ENCODE data around the gene FOXD3.

DNA sequence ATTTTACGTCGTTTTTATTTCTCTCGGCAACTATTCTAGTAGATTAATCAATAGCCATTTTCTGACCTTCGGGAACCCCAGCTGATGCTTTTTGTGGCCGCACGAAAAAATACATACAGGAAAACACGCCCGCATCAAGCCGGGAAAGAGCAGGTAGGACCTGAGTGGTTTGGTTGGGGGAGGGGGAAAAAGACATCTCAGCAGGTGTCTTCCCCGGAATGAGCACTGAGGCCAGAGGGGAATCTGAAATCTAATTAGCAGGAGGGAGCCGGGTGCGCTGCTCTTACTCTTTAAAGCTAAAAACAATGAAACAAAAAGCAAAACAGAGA, 618 bp upstream of the FOXD3 start:
- TF ChIP-seq, protein P1, sequence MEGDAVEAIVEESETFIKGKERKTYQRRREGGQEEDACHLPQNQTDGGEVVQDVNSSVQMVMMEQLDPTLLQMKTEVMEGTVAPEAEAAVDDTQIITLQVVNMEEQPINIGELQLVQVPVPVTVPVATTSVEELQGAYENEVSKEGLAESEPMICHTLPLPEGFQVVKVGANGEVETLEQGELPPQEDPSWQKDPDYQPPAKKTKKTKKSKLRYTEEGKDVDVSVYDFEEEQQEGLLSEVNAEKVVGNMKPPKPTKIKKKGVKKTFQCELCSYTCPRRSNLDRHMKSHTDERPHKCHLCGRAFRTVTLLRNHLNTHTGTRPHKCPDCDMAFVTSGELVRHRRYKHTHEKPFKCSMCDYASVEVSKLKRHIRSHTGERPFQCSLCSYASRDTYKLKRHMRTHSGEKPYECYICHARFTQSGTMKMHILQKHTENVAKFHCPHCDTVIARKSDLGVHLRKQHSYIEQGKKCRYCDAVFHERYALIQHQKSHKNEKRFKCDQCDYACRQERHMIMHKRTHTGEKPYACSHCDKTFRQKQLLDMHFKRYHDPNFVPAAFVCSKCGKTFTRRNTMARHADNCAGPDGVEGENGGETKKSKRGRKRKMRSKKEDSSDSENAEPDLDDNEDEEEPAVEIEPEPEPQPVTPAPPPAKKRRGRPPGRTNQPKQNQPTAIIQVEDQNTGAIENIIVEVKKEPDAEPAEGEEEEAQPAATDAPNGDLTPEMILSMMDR (IDR thresholded peaks at IDR 0.05), result no peak
- TF ChIP-seq POLR2A (IDR thresholded peaks at IDR 0.05), result no peak
